GM12864 (cell line): Measurements from ENCODE around the gene DPP9.

Experiments used
- DNase-seq: peaks from one replicate; pipeline ENCODE4 v3.0.0-alpha.2; 2011; ENCODE audit warnings: low read depth
- H3K4me3 ChIP-seq: 2 replicates; pipeline ENCODE4 v1.5.1; 2011; ENCODE audit warnings: mild to moderate bottlenecking, low read depth, low read length, control low read depth
- CTCF ChIP-seq: IDR thresholded peaks from 2 replicates; pipeline ENCODE4 v1.5.1; 2011; ENCODE audit warnings: low read depth, mild to moderate bottlenecking, moderate library complexity, low read length, control low read depth, inconsistent platforms; ENCODE audit errors: missing control alignments

The DPP9 gene

GRCh38 chr19:4702764-4703163, 20.9 kb downstream of the DPP9 start:
- H3K4me3 ChIP-seq = no peak overlapping the region
- no peak for DNase-seq
- no peak for TF ChIP-seq CTCF

DNA sequence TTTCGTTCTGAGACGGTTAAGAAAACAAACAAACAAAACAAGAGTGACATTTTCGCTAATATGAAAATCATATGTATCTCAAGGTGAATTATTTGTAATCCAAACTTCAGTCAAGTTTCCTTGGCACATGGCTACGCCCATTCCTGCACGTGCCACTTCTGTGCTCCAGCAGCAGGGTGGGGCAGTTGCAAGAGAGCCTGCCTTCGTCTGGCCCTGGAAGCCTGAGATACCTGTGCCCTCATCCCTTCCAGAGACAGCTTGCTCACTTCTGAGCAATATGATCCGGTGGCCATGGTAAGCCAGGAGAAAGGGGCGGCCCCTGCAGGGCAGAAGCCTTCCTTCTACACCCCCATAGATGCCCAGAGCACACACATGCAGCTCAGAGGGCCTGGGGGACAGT, 22.1 kb downstream of the DPP9 start:
- H3K4me3 ChIP-seq = no peak overlapping the region
- no peak for TF ChIP-seq CTCF
- no peak for DNase-seq

DNA sequence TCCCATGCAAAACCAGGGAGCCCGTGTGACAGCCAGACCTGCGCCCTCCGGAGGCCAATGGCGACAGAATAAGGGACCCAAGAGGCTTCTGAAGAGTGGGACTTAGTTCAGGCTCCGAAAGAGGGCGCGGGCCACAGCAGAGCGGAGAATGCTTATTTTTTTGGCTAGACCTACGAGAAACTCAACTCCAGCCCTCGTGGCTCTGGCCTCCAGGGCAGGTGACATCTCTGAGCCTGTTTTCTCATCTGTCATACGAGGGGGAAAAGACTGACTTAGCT, 23.0 kb downstream of the DPP9 start:
- no peak for DNase-seq
- no peak overlapping the region for H3K4me3 ChIP-seq
- no peak for TF ChIP-seq CTCF

DNA sequence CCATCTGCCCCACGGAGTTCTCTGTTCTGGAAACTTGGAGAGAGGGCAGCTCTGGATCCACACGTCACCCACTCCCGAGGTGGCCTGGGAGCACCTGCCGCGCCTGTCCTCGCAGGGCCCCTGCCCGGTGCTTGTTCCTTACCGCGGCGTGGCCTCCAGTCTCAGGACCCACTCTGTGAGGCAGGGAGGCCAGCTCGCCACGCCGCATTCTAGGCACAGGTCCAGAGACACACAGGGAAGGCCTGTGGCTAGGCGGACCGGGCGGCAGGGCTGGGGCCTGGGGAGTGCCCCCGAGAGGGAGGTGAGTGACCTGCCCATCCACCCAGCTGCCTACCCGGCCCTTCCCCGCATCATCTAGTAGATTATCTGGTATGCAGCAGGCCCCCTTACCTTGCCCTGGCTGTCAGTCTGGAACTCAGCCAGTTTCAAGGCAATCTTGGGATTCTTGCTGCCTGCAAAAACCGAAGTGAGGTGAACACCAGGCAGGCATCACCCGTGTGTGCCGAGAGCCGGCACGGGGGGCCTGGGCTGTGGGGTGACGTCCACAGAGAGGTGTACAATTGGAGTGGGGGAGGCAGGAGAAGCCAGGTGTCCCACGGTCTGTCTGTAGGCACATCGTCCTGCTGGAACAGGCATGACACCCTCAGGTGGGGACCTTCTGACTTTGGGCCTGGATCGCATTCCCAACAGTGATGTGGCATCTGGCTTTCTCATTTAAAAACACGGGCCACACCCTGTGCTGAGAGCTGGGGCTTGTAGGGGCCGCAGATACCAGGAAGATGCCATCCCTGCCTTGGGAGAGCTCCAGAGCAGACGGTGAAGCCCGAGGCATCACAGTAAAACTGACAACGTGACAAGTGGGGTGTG, 23.6 kb downstream of the DPP9 start:
- no peak for DNase-seq
- H3K4me3 ChIP-seq = no peak overlapping the region
- no peak for TF ChIP-seq CTCF

GRCh38 chr19:4697304-4697703, 26.3 kb downstream of the DPP9 start:
- no peak overlapping the region for H3K4me3 ChIP-seq
- TF ChIP-seq CTCF = no peak

GRCh38 chr19:4695224-4695731, 28.4 kb downstream of the DPP9 start:
- no peak overlapping the region for H3K4me3 ChIP-seq
- TF ChIP-seq CTCF = no peak
- DNase-seq = no peak

More at GRCh38 chr19:4697304-4697703, 26.3 kb downstream of the DPP9 start:
- DNase-seq = no peak
